ENCODE results near the gene ZNF202.

DNA sequence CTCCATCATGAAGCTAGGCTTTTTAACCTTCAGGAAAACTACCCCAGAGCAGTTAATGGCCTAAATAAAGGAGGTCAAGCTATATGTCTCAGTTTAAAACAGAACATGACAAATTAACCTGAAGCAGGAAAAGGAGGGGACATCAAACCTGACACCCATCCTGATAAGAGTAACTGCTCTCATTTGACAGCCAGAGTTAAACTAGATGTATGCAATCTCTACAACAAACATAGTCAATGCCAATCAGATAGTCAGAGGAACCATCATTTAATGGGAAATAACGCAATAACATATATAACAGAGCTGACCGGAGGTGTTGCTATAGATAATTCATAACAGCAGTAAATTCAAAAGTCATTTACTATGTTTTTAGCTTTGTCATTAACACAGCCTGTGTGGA, 3.1 kb downstream of the ZNF202 start:
- TF ChIP-seq EZH2 (IDR thresholded peaks at IDR 0.05; ENCODE audit: borderline replicate concordance, insufficient read depth, low read depth, low read length, poor library complexity, severe bottlenecking): no peak
- TF ChIP-seq, protein P1, sequence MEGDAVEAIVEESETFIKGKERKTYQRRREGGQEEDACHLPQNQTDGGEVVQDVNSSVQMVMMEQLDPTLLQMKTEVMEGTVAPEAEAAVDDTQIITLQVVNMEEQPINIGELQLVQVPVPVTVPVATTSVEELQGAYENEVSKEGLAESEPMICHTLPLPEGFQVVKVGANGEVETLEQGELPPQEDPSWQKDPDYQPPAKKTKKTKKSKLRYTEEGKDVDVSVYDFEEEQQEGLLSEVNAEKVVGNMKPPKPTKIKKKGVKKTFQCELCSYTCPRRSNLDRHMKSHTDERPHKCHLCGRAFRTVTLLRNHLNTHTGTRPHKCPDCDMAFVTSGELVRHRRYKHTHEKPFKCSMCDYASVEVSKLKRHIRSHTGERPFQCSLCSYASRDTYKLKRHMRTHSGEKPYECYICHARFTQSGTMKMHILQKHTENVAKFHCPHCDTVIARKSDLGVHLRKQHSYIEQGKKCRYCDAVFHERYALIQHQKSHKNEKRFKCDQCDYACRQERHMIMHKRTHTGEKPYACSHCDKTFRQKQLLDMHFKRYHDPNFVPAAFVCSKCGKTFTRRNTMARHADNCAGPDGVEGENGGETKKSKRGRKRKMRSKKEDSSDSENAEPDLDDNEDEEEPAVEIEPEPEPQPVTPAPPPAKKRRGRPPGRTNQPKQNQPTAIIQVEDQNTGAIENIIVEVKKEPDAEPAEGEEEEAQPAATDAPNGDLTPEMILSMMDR (IDR thresholded peaks at IDR 0.05): no peak

All from B cell (primary cell).